ENCODE data around the gene CLHC1.
"Not testable (repeated sequence)": the region's sequence is repeated elsewhere in the genome, so short reads cannot be mapped to it uniquely, and the experiment has no call there.

The CLHC1 gene

GRCh38 chr2:55196526-55196925 lies 35.6 kb downstream of the CLHC1 start:
- no peak overlapping the region for H2BK5ac ChIP-seq (ENCODE audit: low read length)
- H2BK15ac ChIP-seq (replicated peaks; ENCODE audit: low read depth), result no peak overlapping the region
- H3K9ac ChIP-seq (ENCODE audit: low read length), result no peak overlapping the region
- H3K18ac ChIP-seq (ENCODE audit: low read length), result no peak overlapping the region
- no peak overlapping the region for H3K4me2 ChIP-seq (ENCODE audit: low read length)
- no peak overlapping the region for H4K8ac ChIP-seq (ENCODE audit: low read depth, low read length)
- no peak for DNase-seq
- H3K27me3 ChIP-seq (ENCODE audit: insufficient read depth, low read length, poor library complexity), result no peaks in the 10 kb centered on the region
- H3K4ac ChIP-seq (ENCODE audit: low read depth, low read length), result no peak overlapping the region
- no peaks in the 10 kb centered on the region for H3K36me3 ChIP-seq (ENCODE audit: control insufficient read depth, insufficient read depth, low read length)
- H3K56ac ChIP-seq (ENCODE audit: low read length), result no peak overlapping the region
- no peak overlapping the region for H3K23ac ChIP-seq (ENCODE audit: low read length)
- H3K79me1 ChIP-seq (ENCODE audit: low read length), result no peaks in the 10 kb centered on the region
- H3K27ac ChIP-seq (ENCODE audit: low read depth, low read length), result no peak overlapping the region
- no peaks in the 10 kb centered on the region for H3K79me2 ChIP-seq (ENCODE audit: control insufficient read depth, insufficient read depth, low read length)
- no peak overlapping the region for H3K4me3 ChIP-seq (ENCODE audit: low read length)
- H4K5ac ChIP-seq (ENCODE audit: low read length), result no peak overlapping the region
- no CpG with 5 or more reads among the region's 2 CpGs for WGBS (ENCODE audit: extremely low coverage, insufficient coverage, low lambda C conversion rate)
- H2BK120ac ChIP-seq (ENCODE audit: low read depth, low read length), result no peak overlapping the region
- no peak overlapping the region for H2AK5ac ChIP-seq (ENCODE audit: low read length)
- no peaks in the 10 kb centered on the region for H3K4me1 ChIP-seq (ENCODE audit: control insufficient read depth, low read depth, low read length)

DNA sequence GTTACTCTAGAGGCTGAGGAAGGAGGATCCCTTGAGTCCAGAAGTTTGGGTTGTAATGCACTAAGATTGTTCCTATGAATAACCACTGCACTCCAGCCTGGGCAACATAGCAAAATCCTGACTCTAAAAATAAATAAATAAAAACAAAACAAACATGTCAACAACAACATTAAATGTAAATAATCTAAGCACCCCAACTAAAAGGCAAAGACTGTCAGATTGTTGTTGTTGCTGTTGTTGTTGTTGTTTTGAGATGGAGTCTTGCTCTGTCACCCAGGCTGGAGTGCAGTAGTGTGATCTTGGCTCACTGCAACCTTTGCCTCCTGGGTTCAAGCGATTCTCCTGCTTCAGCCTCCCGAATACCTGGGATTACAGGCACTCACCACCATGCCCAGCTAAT lies 40.2 kb downstream of the CLHC1 start:
- H3K27ac ChIP-seq (ENCODE audit: low read depth, low read length); H3K18ac ChIP-seq (ENCODE audit: low read length); DNase-seq; H2BK15ac ChIP-seq (replicated peaks; ENCODE audit: low read depth); H3K23ac ChIP-seq (ENCODE audit: low read length); H4K8ac ChIP-seq (ENCODE audit: low read depth, low read length); H2AK5ac ChIP-seq (ENCODE audit: low read length); H2BK5ac ChIP-seq (ENCODE audit: low read length); H3K79me2 ChIP-seq (ENCODE audit: control insufficient read depth, insufficient read depth, low read length); H3K9ac ChIP-seq (ENCODE audit: low read length); H3K27me3 ChIP-seq (ENCODE audit: insufficient read depth, low read length, poor library complexity); H3K4me3 ChIP-seq (ENCODE audit: low read length); H3K4me1 ChIP-seq (ENCODE audit: control insufficient read depth, low read depth, low read length); H3K4me2 ChIP-seq (ENCODE audit: low read length); H3K79me1 ChIP-seq (ENCODE audit: low read length); H3K4ac ChIP-seq (ENCODE audit: low read depth, low read length); H2BK120ac ChIP-seq (ENCODE audit: low read depth, low read length); H3K56ac ChIP-seq (ENCODE audit: low read length); H4K5ac ChIP-seq (ENCODE audit: low read length); H3K36me3 ChIP-seq (ENCODE audit: control insufficient read depth, insufficient read depth, low read length): not testable (repeated sequence)
- WGBS (ENCODE audit: extremely low coverage, insufficient coverage, low lambda C conversion rate), result no CpG with 5 or more reads among the region's 2 CpGs

- not testable (repeated sequence) for H3K4ac ChIP-seq (ENCODE audit: low read depth, low read length); H3K79me1 ChIP-seq (ENCODE audit: low read length); H2BK5ac ChIP-seq (ENCODE audit: low read length); H2AK5ac ChIP-seq (ENCODE audit: low read length); H3K9ac ChIP-seq (ENCODE audit: low read length); H2BK15ac ChIP-seq (replicated peaks; ENCODE audit: low read depth); H3K36me3 ChIP-seq (ENCODE audit: control insufficient read depth, insufficient read depth, low read length); H4K8ac ChIP-seq (ENCODE audit: low read depth, low read length); H3K4me3 ChIP-seq (ENCODE audit: low read length); DNase-seq; H3K27me3 ChIP-seq (ENCODE audit: insufficient read depth, low read length, poor library complexity); H3K4me2 ChIP-seq (ENCODE audit: low read length); H3K56ac ChIP-seq (ENCODE audit: low read length); H3K4me1 ChIP-seq (ENCODE audit: control insufficient read depth, low read depth, low read length); H3K18ac ChIP-seq (ENCODE audit: low read length); H3K27ac ChIP-seq (ENCODE audit: low read depth, low read length); H4K5ac ChIP-seq (ENCODE audit: low read length); H3K23ac ChIP-seq (ENCODE audit: low read length); H2BK120ac ChIP-seq (ENCODE audit: low read depth, low read length); H3K79me2 ChIP-seq (ENCODE audit: control insufficient read depth, insufficient read depth, low read length)
- no CpG with 5 or more reads among the region's 8 CpGs for WGBS (ENCODE audit: extremely low coverage, insufficient coverage, low lambda C conversion rate)
Observed at GRCh38 chr2:55186837-55187236, 45.3 kb downstream of the CLHC1 start.

DNA sequence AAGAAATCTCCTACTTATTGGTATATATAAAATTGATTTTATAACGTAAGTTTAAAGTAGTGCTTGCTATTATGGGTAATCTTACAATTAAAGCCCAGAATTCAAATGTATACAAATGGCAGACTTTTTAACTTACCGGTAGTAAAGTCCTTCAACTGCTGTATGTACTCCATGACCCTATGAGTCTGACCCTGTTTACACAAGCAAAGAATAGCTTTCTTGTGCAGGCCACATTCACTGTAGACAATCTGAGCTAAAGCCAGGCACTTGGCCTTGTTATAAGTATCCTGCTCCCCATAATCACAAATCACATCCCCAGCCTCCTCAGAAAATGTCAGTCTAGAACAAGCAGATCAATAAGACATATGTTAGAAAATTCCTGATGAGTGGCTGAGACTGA lies 51.7 kb downstream of the CLHC1 start:
- Histone ChIP-seq H4K8ac (ENCODE audit: low read depth, low read length) (no peak overlapping the region), H3K36me3 (ENCODE audit: control insufficient read depth, insufficient read depth, low read length) (no peaks in the 10 kb centered on the region), H2BK15ac (replicated peaks; ENCODE audit: low read depth) (no peak overlapping the region), H3K4me1 (ENCODE audit: control insufficient read depth, low read depth, low read length) (no peaks in the 10 kb centered on the region), H4K5ac (ENCODE audit: low read length) (no peak overlapping the region), H2BK120ac (ENCODE audit: low read depth, low read length) (no peak overlapping the region), H3K4me2 (ENCODE audit: low read length) (no peak overlapping the region), H2BK5ac (ENCODE audit: low read length) (no peak overlapping the region), H3K27me3 (ENCODE audit: insufficient read depth, low read length, poor library complexity) (no peaks in the 10 kb centered on the region), H3K79me2 (ENCODE audit: control insufficient read depth, insufficient read depth, low read length) (no peaks in the 10 kb centered on the region), H3K23ac (ENCODE audit: low read length) (no peak overlapping the region), H3K79me1 (ENCODE audit: low read length) (no peaks in the 10 kb centered on the region), H2AK5ac (ENCODE audit: low read length) (no peak overlapping the region), H3K9ac (ENCODE audit: low read length) (no peak overlapping the region), H3K4me3 (ENCODE audit: low read length) (no peak overlapping the region), H3K56ac (ENCODE audit: low read length) (no peak overlapping the region), H3K18ac (ENCODE audit: low read length) (no peak overlapping the region), H3K27ac (ENCODE audit: low read depth, low read length) (no peak overlapping the region), H3K4ac (ENCODE audit: low read depth, low read length) (no peak overlapping the region)
- no peak for DNase-seq
- WGBS (ENCODE audit: extremely low coverage, insufficient coverage, low lambda C conversion rate), result no CpG with 5 or more reads among the region's 2 CpGs

DNA sequence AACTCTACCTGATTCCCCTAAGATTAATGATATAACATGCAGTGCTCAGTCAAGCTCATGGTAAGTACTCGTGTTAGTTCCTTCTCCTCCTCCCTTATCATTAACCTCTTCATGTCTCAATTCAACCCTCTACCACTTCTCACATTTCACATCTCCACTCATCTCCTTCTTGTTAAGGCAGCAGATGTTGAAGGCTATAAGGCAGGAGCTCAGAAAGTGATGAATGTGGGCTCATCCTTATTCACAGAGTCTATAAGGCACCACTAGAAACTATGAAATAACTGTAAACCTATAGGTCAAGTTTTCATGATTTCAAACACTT lies 56.0 kb downstream of the CLHC1 start:
- DNase-seq, result no peak
- no peak overlapping the region for H2BK120ac ChIP-seq (ENCODE audit: low read depth, low read length)

DNA sequence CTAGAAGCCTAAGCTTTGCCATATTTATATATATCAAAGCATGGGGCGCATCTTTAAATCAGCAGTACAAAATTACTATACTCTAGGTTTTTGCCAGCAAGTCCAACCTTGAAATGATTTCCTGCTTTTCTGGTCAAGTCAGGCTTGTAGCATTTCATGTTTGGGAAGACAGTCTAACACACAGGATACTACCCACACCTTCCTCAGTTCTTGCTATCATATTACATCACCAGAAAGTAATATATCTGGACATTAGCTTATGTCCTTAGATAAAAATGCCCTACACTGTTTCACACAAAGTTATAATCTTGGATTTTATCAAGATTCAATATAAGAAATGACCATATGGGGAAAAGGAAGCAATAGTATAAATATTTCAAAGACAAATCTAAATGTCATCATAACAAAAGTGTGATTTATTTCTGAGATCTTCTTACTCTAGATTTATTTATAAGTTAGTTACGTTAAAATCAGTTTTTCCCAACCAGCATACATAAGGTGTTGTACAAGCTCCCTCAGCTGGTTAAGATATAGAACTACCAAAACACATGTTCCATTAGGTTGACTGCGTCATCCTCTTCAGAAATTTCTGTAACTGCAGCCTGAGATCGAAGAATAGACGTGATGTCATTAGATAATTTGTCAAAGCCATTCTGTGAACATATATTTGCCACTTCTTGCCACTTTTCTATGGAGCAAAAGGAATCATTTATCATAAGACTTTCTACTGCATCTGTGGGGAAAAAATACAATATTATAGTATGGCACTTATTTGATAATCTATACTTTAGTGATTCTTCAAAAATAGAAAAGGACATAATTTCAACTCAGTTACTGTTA lies 56.6 kb downstream of the CLHC1 start:
- no peaks in the 10 kb centered on the region for H3K27me3 ChIP-seq (ENCODE audit: insufficient read depth, low read length, poor library complexity)
- no peak overlapping the region for H3K23ac ChIP-seq (ENCODE audit: low read length)
- WGBS (ENCODE audit: extremely low coverage, insufficient coverage, low lambda C conversion rate), result no CpG with 5 or more reads among the region's 5 CpGs
- no peak overlapping the region for H2BK120ac ChIP-seq (ENCODE audit: low read depth, low read length)
- no peak overlapping the region for H3K18ac ChIP-seq (ENCODE audit: low read length)
- H3K9ac ChIP-seq (ENCODE audit: low read length), result no peak overlapping the region
- H2BK5ac ChIP-seq (ENCODE audit: low read length), result no peak overlapping the region
- H3K4me3 ChIP-seq (ENCODE audit: low read length), result no peak overlapping the region
- no peaks in the 10 kb centered on the region for H3K36me3 ChIP-seq (ENCODE audit: control insufficient read depth, insufficient read depth, low read length)
- no peaks in the 10 kb centered on the region for H3K79me1 ChIP-seq (ENCODE audit: low read length)
- H2AK5ac ChIP-seq (ENCODE audit: low read length), result no peak overlapping the region
- H3K4me1 ChIP-seq (ENCODE audit: control insufficient read depth, low read depth, low read length), result no peaks in the 10 kb centered on the region
- no peak overlapping the region for H3K27ac ChIP-seq (ENCODE audit: low read depth, low read length)
- no peaks in the 10 kb centered on the region for H3K79me2 ChIP-seq (ENCODE audit: control insufficient read depth, insufficient read depth, low read length)
- no peak overlapping the region for H3K4me2 ChIP-seq (ENCODE audit: low read length)
- peak; percentile 47 for DNase-seq
- H4K8ac ChIP-seq (ENCODE audit: low read depth, low read length), result no peak overlapping the region
- H3K56ac ChIP-seq (ENCODE audit: low read length), result no peak overlapping the region
- no peak overlapping the region for H3K4ac ChIP-seq (ENCODE audit: low read depth, low read length)
- no peak overlapping the region for H4K5ac ChIP-seq (ENCODE audit: low read length)
- H2BK15ac ChIP-seq (replicated peaks; ENCODE audit: low read depth), result no peak overlapping the region

More for the DNA sequence above, 56.0 kb downstream of the CLHC1 start:
- Histone ChIP-seq H4K8ac (ENCODE audit: low read depth, low read length) (no peak overlapping the region), H3K4me3 (ENCODE audit: low read length) (no peak overlapping the region), H3K79me2 (ENCODE audit: control insufficient read depth, insufficient read depth, low read length) (no peaks in the 10 kb centered on the region), H3K27ac (ENCODE audit: low read depth, low read length) (no peak overlapping the region), H2BK15ac (replicated peaks; ENCODE audit: low read depth) (no peak overlapping the region), H3K23ac (ENCODE audit: low read length) (no peak overlapping the region), H4K5ac (ENCODE audit: low read length) (no peak overlapping the region), H2BK5ac (ENCODE audit: low read length) (no peak overlapping the region), H3K18ac (ENCODE audit: low read length) (no peak overlapping the region), H2AK5ac (ENCODE audit: low read length) (no peak overlapping the region), H3K36me3 (ENCODE audit: control insufficient read depth, insufficient read depth, low read length) (no peaks in the 10 kb centered on the region), H3K79me1 (ENCODE audit: low read length) (no peaks in the 10 kb centered on the region), H3K4ac (ENCODE audit: low read depth, low read length) (no peak overlapping the region), H3K4me2 (ENCODE audit: low read length) (no peak overlapping the region), H3K56ac (ENCODE audit: low read length) (no peak overlapping the region), H3K27me3 (ENCODE audit: insufficient read depth, low read length, poor library complexity) (no peaks in the 10 kb centered on the region), H3K9ac (ENCODE audit: low read length) (no peak overlapping the region), H3K4me1 (ENCODE audit: control insufficient read depth, low read depth, low read length) (no peaks in the 10 kb centered on the region)
- no CpG with 5 or more reads among the region's 1 CpG for WGBS (ENCODE audit: extremely low coverage, insufficient coverage, low lambda C conversion rate)

Data from mesendoderm (in vitro differentiated cells).